ENCODE data around the gene SCNN1A. TPM values are rescaled to one million over a fixed set of nuclear protein-coding genes. Genes with fewer than 3 reads are reported as not detected.

Gene SCNN1A
- 1 to 10 TPM; 1.1 to 2.0 TPM for total RNA-seq
- polyA plus RNA-seq (2013, experiment 1 of 2), result 1.0 TPM
- polyA plus RNA-seq (2013, experiment 2 of 2), result 1.4 TPM
- total RNA-seq, result 0 to 4.3 (median 0.47) reads per million in 172 experiments

DNA sequence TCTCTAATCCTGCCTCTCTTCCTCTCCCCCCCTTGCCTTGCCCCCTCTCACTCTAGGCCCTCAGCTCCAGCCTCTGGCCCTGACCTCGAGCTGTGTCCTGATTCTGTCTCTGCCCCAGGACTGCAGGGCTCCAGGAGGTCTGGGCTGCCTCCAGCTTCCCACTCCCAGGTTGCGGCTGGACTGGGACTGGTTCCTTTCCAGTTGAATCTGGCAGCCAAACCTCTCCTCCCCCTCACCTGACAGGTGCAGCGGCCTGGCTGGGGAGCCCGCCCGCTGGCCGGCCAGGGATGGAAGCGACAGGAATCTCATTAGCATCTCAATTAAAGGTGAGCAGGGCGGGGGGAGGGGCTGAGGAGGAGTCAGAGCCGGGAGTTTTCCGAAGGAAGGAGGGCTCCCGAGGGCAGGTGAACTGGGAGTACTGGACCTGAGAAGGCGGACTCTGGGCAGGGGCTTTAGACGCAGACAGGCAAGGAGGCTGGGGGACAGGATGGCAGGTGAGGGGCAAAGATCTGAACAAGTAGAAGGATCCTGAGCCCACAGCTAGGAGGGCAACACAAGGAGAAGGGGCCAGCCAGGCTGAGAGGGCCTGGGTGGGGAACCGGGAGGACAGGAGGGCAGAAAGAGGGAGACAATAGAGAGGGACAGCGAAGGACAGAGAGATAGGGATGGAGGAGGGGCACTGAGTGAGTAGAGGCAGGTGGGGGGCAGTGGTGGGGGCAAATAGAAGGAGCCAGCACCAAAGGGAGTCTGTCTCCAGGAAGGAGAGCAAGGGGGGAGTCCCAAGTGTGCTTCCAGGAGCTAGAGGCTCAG is at the start of gene SCNN1A:
TSS of gene SCNN1A (minus strand) at position 295 of the 810 bp plus-strand sequence. CDS start 780 bp downstream, outside the sequence.
- DNase-seq, result no peak
- Histone ChIP-seq H3K27ac (ENCODE audit: low read depth in 1 of 2, low read length in 2 of 2) (no peak within 1 kb of the TSS), H3K27me3 (ENCODE audit: control insufficient read depth in 1 of 2, insufficient read depth in 2 of 2, low read length in 2 of 2) (no peaks in the 10 kb centered on the region), H3K9me3 (ENCODE audit: control insufficient read depth in 1 of 2, insufficient read depth in 1 of 2, low read length in 2 of 2) (no peaks in the 10 kb centered on the region), H3K4me3 (ENCODE audit: low read length) (no peak within 1 kb of the TSS), H3K4me1 (ENCODE audit: insufficient read depth, low read length) (peaks cover 51% of the 10 kb centered on the region), H3K36me3 (ENCODE audit: insufficient read depth, low read length) (no peaks in the 10 kb centered on the region)
- Mint-ChIP-seq H3K9me3 (no peaks in the 10 kb centered on the region), H3K4me3 (peak within 1 kb of the TSS; percentile 60), H3K4me1 (ENCODE audit: low read depth) (peaks cover 35% of the 10 kb centered on the region), H3K27ac (peak within 1 kb of the TSS; percentile 58), H3K27me3 (no peaks in the 10 kb centered on the region), H3K36me3 (ENCODE audit: low read depth) (no peaks in the 10 kb centered on the region)
- no peak for TF ChIP-seq CTCF (IDR thresholded peaks at IDR 0.05)
- POLR2A ChIA-PET, result no interaction called here
- ATAC-seq (ENCODE audit: poor library complexity), result no peak
- intact Hi-C loops (cut with DNase I, micrococcal nuclease), result loop anchor here in 1 of 2 experiments (5.0 kb wide), 1 partner anchor 37 kb away; no protein-coding TSS in a partner anchor
- CTCF ChIA-PET, result no interaction called here

- H3K36me3 Mint-ChIP-seq (ENCODE audit: low read depth), result no peaks in the 10 kb centered on the region
- no peak overlapping the region for H3K4me3 ChIP-seq (ENCODE audit: low read length)
- no peaks in the 10 kb centered on the region for H3K36me3 ChIP-seq (ENCODE audit: insufficient read depth, low read length)
- no peak overlapping the region for H3K4me3 Mint-ChIP-seq
- ATAC-seq (ENCODE audit: poor library complexity) (no peak), DNase-seq (no peak)
- H3K9me3 ChIP-seq (ENCODE audit: control insufficient read depth in 1 of 2, insufficient read depth in 1 of 2, low read length in 2 of 2), result no peaks in the 10 kb centered on the region
- no peaks in the 10 kb centered on the region for H3K27me3 Mint-ChIP-seq
- CTCF ChIA-PET, result interaction anchor here (1.6 to 5.4 kb wide), 5 partner anchors 38 to 128 kb away, joined by 5 to 61 read pairs (median 27); no protein-coding TSS in a partner anchor
- H3K9me3 Mint-ChIP-seq, result no peaks in the 10 kb centered on the region
- H3K27me3 ChIP-seq (ENCODE audit: control insufficient read depth in 1 of 2, insufficient read depth in 2 of 2, low read length in 2 of 2), result no peaks in the 10 kb centered on the region
- intact Hi-C loops (cut with DNase I, micrococcal nuclease), result loop anchor here (5.0 kb wide), 2 partner anchors 103 to 132 kb away; partner anchors contain the start of gene IFFO1 (in 2 of the 2)
- peaks cover 37% of the 10 kb centered on the region for H3K4me1 Mint-ChIP-seq (ENCODE audit: low read depth)
- H3K27ac ChIP-seq (ENCODE audit: low read depth in 1 of 2, low read length in 2 of 2), result peak overlapping the region in 1 of 2 donors; percentile 29
- H3K4me1 ChIP-seq (ENCODE audit: insufficient read depth, low read length), result peaks cover 43% of the 10 kb centered on the region
- POLR2A ChIA-PET, result interaction anchor here (1.5 to 5.4 kb wide), 6 partner anchors 10 to 45 kb away, joined by 3 to 99 read pairs (median 21); partner anchors contain the start of genes CD27, TAPBPL and VAMP1
- no peak for TF ChIP-seq CTCF (IDR thresholded peaks at IDR 0.05)
- H3K27ac Mint-ChIP-seq, result peak overlapping the region; percentile 70
Measured at GRCh38 chr12:6424866-6425265, 49.5 kb upstream of the SCNN1A start.

- ChIA-PET POLR2A (interaction anchor here (0.9 to 5.4 kb wide), 12 partner anchors 10 to 116 kb away, joined by 3 to 99 read pairs (median 6); partner anchors contain the start of genes GAPDH, TAPBPL and VAMP1), CTCF (interaction anchor here (0.7 to 5.4 kb wide), 19 partner anchors 20 to 129 kb away, joined by 3 to 61 read pairs (median 4); partner anchors contain the start of genes CD27, TAPBPL and VAMP1)
- intact Hi-C loops (cut with DNase I, micrococcal nuclease), result loop anchor here (5.0 kb wide), 2 partner anchors 102 to 133 kb away; partner anchors contain the start of gene IFFO1 (in 2 of the 2)
- Mint-ChIP-seq H3K4me1 (ENCODE audit: low read depth) (peaks cover 32% of the 10 kb centered on the region), H3K9me3 (no peaks in the 10 kb centered on the region), H3K27me3 (no peaks in the 10 kb centered on the region), H3K4me3 (no peak overlapping the region), H3K36me3 (ENCODE audit: low read depth) (no peaks in the 10 kb centered on the region), H3K27ac (peak overlapping the region; percentile 65)
- ATAC-seq (ENCODE audit: poor library complexity), result no peak
- no peak for DNase-seq
- Histone ChIP-seq H3K4me1 (ENCODE audit: insufficient read depth, low read length) (peaks cover 43% of the 10 kb centered on the region), H3K4me3 (ENCODE audit: low read length) (no peak overlapping the region), H3K36me3 (ENCODE audit: insufficient read depth, low read length) (no peaks in the 10 kb centered on the region), H3K27ac (ENCODE audit: low read depth in 1 of 2, low read length in 2 of 2) (peak overlapping the region in 1 of 2 donors; percentile 29), H3K9me3 (ENCODE audit: control insufficient read depth in 1 of 2, insufficient read depth in 1 of 2, low read length in 2 of 2) (no peaks in the 10 kb centered on the region), H3K27me3 (ENCODE audit: control insufficient read depth in 1 of 2, insufficient read depth in 2 of 2, low read length in 2 of 2) (no peaks in the 10 kb centered on the region)
- TF ChIP-seq CTCF (IDR thresholded peaks at IDR 0.05), result no peak
Measured at GRCh38 chr12:6424008-6424347, 48.6 kb upstream of the SCNN1A start.
